SH-SY5Y (cell line): ENCODE data around the gene EEIG1.

Experiments used
- GATA2 ChIP-seq: IDR thresholded peaks from 2 replicates; pipeline ENCODE4 v1.6.1; 2011; ENCODE audit warnings: mild to moderate bottlenecking, low read depth, low read length
- GATA3 ChIP-seq: IDR thresholded peaks from 2 replicates; pipeline ENCODE4 v1.6.1; 2011; ENCODE audit warnings: low read depth, mild to moderate bottlenecking, low read length, moderate library complexity

EEIG1 gene

GRCh38 chr9:127949827-127950512 lies 30.8 kb downstream of the EEIG1 start:
- TF ChIP-seq GATA2 (no peak), GATA3 (no peak)

GRCh38 chr9:127947841-127948710 lies 32.7 kb downstream of the EEIG1 start:
- no peak for TF ChIP-seq GATA2
- no peak for TF ChIP-seq GATA3

GRCh38 chr9:127946728-127947127 lies 34.1 kb downstream of the EEIG1 start:
- TF ChIP-seq GATA3: no peak
- no peak for TF ChIP-seq GATA2

GRCh38 chr9:127945942-127946341 lies 34.8 kb downstream of the EEIG1 start:
- no peak for TF ChIP-seq GATA3

- TF ChIP-seq GATA3: no peak
- no peak for TF ChIP-seq GATA2
Observed at GRCh38 chr9:127945338-127945737, 35.5 kb downstream of the EEIG1 start.

GRCh38 chr9:127944586-127945218 lies 36.1 kb downstream of the EEIG1 start:
- TF ChIP-seq GATA2: no peak
- no peak for TF ChIP-seq GATA3

- TF ChIP-seq GATA3: no peak
- TF ChIP-seq GATA2: no peak
Observed at GRCh38 chr9:127943731-127944144, 37.1 kb downstream of the EEIG1 start.

- TF ChIP-seq GATA2: no peak
- no peak for TF ChIP-seq GATA3
Observed at GRCh38 chr9:127943011-127943662, 37.7 kb downstream of the EEIG1 start.

GRCh38 chr9:127942216-127943010 lies 38.4 kb downstream of the EEIG1 start:
- no peak for TF ChIP-seq GATA2
- TF ChIP-seq GATA3: no peak

- TF ChIP-seq GATA3: no peak
- TF ChIP-seq GATA2: no peak
Observed at GRCh38 chr9:127941961-127942215, 38.9 kb downstream of the EEIG1 start.

GRCh38 chr9:127941062-127941960 lies 39.5 kb downstream of the EEIG1 start:
- TF ChIP-seq GATA3 (no peak), GATA2 (no peak)

- TF ChIP-seq GATA2 (no peak), GATA3 (no peak)
Observed at GRCh38 chr9:127940593-127940992, 40.2 kb downstream of the EEIG1 start.

- TF ChIP-seq GATA3 (no peak), GATA2 (no peak)
Observed at GRCh38 chr9:127938298-127938690, 42.5 kb downstream of the EEIG1 start.
